HepG2 (cell line): Measurements from ENCODE around the gene VAPA. TPM values are rescaled to one million over a fixed set of nuclear protein-coding genes. Genes with fewer than 3 reads are reported as not detected.

Experiments
- ARID5B ChIP-seq: IDR thresholded peaks from 2 replicates; pipeline ENCODE4 v1.4.0; 2020; ENCODE audit warnings: mild to moderate bottlenecking, missing genetic modification reagents
- ATF7 ChIP-seq, 2 experiments: fragments of 450-650 bp in 1 of 2; sonication (generic) in 1 of 2; formaldehyde crosslinking in 1 of 2; IDR thresholded peaks; 2 replicates each; pipeline versions ENCODE4 v1.4.0 to v1.6.1; 2016 to 2020; ENCODE audit warnings: antibody characterized with exemption in 1 of 2, mild to moderate bottlenecking in 1 of 2, missing genetic modification reagents in 1 of 2
- CCAR2 ChIP-seq: fragments of 200-400 bp; formaldehyde crosslinking; optimal IDR thresholded peaks from 2 replicates; pipeline ENCODE3; 2018; ENCODE audit warnings: low read depth, mild to moderate bottlenecking, low read length, moderate library complexity
- HOXD1 ChIP-seq: sonication (generic); formaldehyde crosslinking; IDR thresholded peaks from 2 replicates; pipeline ENCODE4 v1.5.0; 2020; ENCODE audit warnings: missing genetic modification reagents
- IRF1 ChIP-seq: sonication (generic); formaldehyde crosslinking; IDR thresholded peaks from 2 replicates; pipeline ENCODE4 v1.4.0; 2020; ENCODE audit warnings: low read depth, mild to moderate bottlenecking, missing genetic modification reagents
- KMT2B ChIP-seq: IDR thresholded peaks from 2 replicates; pipeline ENCODE4 v1.6.1; 2016; ENCODE audit warnings: missing genetic modification reagents, missing compliant biosample characterization
- MLX ChIP-seq: IDR thresholded peaks from 2 replicates; pipeline ENCODE4 v1.6.1; 2016
- NCOA1 ChIP-seq: sonication (generic); formaldehyde crosslinking; IDR thresholded peaks from 2 replicates; pipeline ENCODE4 v1.9.0; 2021; ENCODE audit warnings: missing genetic modification reagents
- NFIC ChIP-seq: IDR thresholded peaks from 2 replicates; pipeline ENCODE4 v1.6.1; 2012; ENCODE audit warnings: mild to moderate bottlenecking, low read length, inconsistent platforms
- POGK ChIP-seq: sonication (generic); formaldehyde crosslinking; conservative IDR thresholded peaks from 2 replicates; pipeline ENCODE4 v1.8.0; 2022; ENCODE audit warnings: mild to moderate bottlenecking, moderate library complexity, missing genetic modification reagents
- PPARG ChIP-seq: conservative IDR thresholded peaks from 2 replicates; pipeline ENCODE4 v1.6.1; 2016; ENCODE audit warnings: missing biosample characterization, missing genetic modification reagents
- SP140L ChIP-seq: sonication (generic); formaldehyde crosslinking; IDR thresholded peaks from 2 replicates; pipeline ENCODE4 v1.4.0; 2020; ENCODE audit warnings: missing genetic modification reagents, borderline replicate concordance
- SP4 ChIP-seq: sonication (generic); formaldehyde crosslinking; IDR thresholded peaks from 2 replicates; pipeline ENCODE4 v1.8.1; 2023; ENCODE audit warnings: mild to moderate bottlenecking, missing genetic modification reagents
- SRF ChIP-seq: IDR thresholded peaks from 2 replicates; pipeline ENCODE4 v1.6.1; 2011; ENCODE audit warnings: mild to moderate bottlenecking, low read depth, low read length, moderate library complexity
- TOPORS ChIP-seq: sonication (generic); formaldehyde crosslinking; IDR thresholded peaks from 2 replicates; pipeline ENCODE4 v1.8.0; 2023; ENCODE audit warnings: mild to moderate bottlenecking, missing genetic modification reagents
- YEATS4 ChIP-seq: sonication (generic); formaldehyde crosslinking; IDR thresholded peaks from 2 replicates; pipeline ENCODE4 v1.4.0; 2020; ENCODE audit warnings: missing genetic modification reagents, borderline replicate concordance
- ZBTB34 ChIP-seq: sonication (generic); formaldehyde crosslinking; IDR thresholded peaks from 2 replicates; pipeline ENCODE4 v1.8.0; 2022; ENCODE audit warnings: mild to moderate bottlenecking, missing genetic modification reagents
- ZNF563 ChIP-seq: sonication (generic); formaldehyde crosslinking; IDR thresholded peaks from 2 replicates; pipeline ENCODE4 v1.8.0; 2022; ENCODE audit warnings: mild to moderate bottlenecking, moderate library complexity, missing genetic modification reagents
- ZNF691 ChIP-seq: sonication (generic); formaldehyde crosslinking; IDR thresholded peaks from 2 replicates; pipeline ENCODE4 v1.4.0; 2020; ENCODE audit warnings: missing genetic modification reagents, low read depth, mild to moderate bottlenecking, borderline replicate concordance
- polyA plus RNA-seq, 8 experiments: library from polyadenylated mRNA; depleted of rRNA in 3 of 8; stranded (reverse) in 7 of 8; unstranded in 1 of 8; fragments of >200 nt; fragmentation: Illumina TruSeq in 4 of 8; extraction: Trizol in 4 of 8; gene quantifications; 2 replicates each; pipeline versions ENCODE4 v1.2.1 to v1.2.3, GENCODE V29; 2011 to 2016; ENCODE audit warnings: low read depth in 4 of 8, missing spikeins in 1 of 8, mixed read lengths in 1 of 8; ENCODE audit not compliant: insufficient read depth in 1 of 8
- total RNA-seq, 5 experiments: library from RNA; depleted of rRNA; stranded (reverse); fragments of >200 nt; fragmentation: Illumina TruSeq; extraction: Trizol; gene quantifications; 2 replicates each; pipeline ENCODE4 v1.2.3, GENCODE V29; 2016; ENCODE audit warnings: low read depth in 1 of 5

Gene VAPA
- total and polyA plus RNA-seq, 2 of the 13 experiments (the other 11 are each of a cell fraction or from before 2014, with no cell fraction given): 167 to 294 TPM

- TF ChIP-seq ARID5B (CRISPR knock-in tag) (peak; percentile 95), ZNF691 (no peak), TOPORS (0 out of 2 replicates have a peak, but pooled peaks have one; percentile 38), MLX (peak; percentile 47; the same call in 1 of the 2 replicates), SRF (no peak), POGK (CRISPR knock-in tag) (0 out of 2 replicates have a peak, but pooled peaks have one; percentile 50), IRF1 (CRISPR knock-in tag) (no peak), YEATS4 (0 out of 2 replicates have a peak, but pooled peaks have one; percentile 31), PPARG (CRISPR knock-in tag) (0 out of 2 replicates have a peak, but pooled peaks have one; percentile 44), SP140L (CRISPR knock-in tag) (no peak), CCAR2 (no peak), ZBTB34 (CRISPR knock-in tag) (no peak), ATF7 (IDR thresholded peaks at IDR 0.05) (0 out of 2 replicates have a peak, but pooled peaks have one; percentile 25), ATF7 (CRISPR knock-in tag; IDR thresholded peaks at IDR 0.05) (no peak), NFIC (peak; percentile 79; the same call in 1 of the 2 replicates), HOXD1 (CRISPR knock-in tag) (no peak), SP4 (CRISPR knock-in tag) (no peak), ZNF563 (no peak), NCOA1 (CRISPR knock-in tag) (no peak), KMT2B (CRISPR knock-in tag) (peak; percentile 42; the same call in 1 of the 2 replicates)
These were observed 43.9 kb upstream of the VAPA start (continued) for GRCh38 chr18:9869715-9870430.
